Lower leg skin (tissue), 4 donors: ENCODE results near the gene NCOR2. TPM values are rescaled to one million over a fixed set of nuclear protein-coding genes. Genes with fewer than 3 reads are reported as not detected.
"Not testable (repeated sequence)": the region's sequence is repeated elsewhere in the genome, so short reads cannot be mapped to it uniquely, and the experiment has no call there.

Experiments used
- DNase-seq, 2 donors: peaks; one replicate each; pipeline ENCODE4 v3.0.0-alpha.2; 2019; ENCODE audit warnings: low spot score in 2 of 2
- H3K4me3 ChIP-seq: fragments of 200-600 bp; sonication (generic); 2 replicates; pipeline ENCODE4 v1.5.1; 2017; ENCODE audit warnings: mild to moderate bottlenecking, low read depth; ENCODE audit not compliant: poor library complexity, severe bottlenecking
- CTCF ChIP-seq, 3 donors: fragments of 450-650 bp; IDR thresholded peaks; one replicate each; pipeline ENCODE4 v1.5.1; 2016; ENCODE audit warnings: antibody characterized with exemption in 3 of 3, mild to moderate bottlenecking in 3 of 3, moderate library complexity in 2 of 3
- POLR2A ChIP-seq, 2 donors: fragments of 450-650 bp; IDR thresholded peaks; one replicate each; pipeline ENCODE4 v1.6.1; 2016 to 2017; ENCODE audit warnings: antibody characterized with exemption in 2 of 2, mild to moderate bottlenecking in 1 of 2, moderate library complexity in 1 of 2
- WGBS, 2 donors: methylation state at CpG; one replicate each; pipeline ENCODE4 v1.1.5; 2018; 5-methylcytosine and 5-hydroxymethylcytosine counted together
- intact Hi-C: fragments of 100-400 bp; cut with DNase I; formaldehyde crosslinking; loops from one replicate; pipeline ENCODE4 v1.15.0; 2023; ENCODE audit warnings: low total_unique reads
- total RNA-seq, 4 donors: library from RNA; depleted of rRNA; stranded (reverse); fragments of >200 nt; gene quantifications; one replicate each; pipeline ENCODE4 v1.1.0, GENCODE V29; 2016

Gene NCOR2
- total RNA-seq, 4 donors from 2014 or later = 92.1 to 262 (median 137) TPM

DNA sequence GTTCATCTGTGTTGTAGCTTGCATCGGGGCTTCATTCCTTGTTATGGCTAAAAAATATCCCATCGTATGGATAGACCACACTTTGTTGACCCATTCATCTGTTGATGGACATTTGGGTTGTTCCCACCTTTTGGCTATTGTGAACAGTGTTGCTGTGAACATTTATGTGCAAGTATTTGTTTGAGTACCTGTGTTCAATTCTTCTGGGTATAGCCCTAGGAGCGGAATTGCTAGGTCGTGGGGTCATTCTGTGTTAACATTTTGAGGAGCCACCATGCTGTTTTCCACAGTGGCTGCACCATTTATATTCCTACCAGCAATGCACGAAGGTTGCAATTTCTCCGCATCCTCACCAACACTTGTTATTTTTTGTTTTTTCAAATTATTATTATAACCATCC lies 23.0 kb upstream of the NCOR2 start:
- intact Hi-C loops = no loop called here
- WGBS, 2 donors = 88 to 95% methylated on average over 6 of the region's 6 CpGs
- no peak overlapping the region for H3K4me3 ChIP-seq
- TF ChIP-seq CTCF (IDR thresholded peaks at IDR 0.05) (no peak), POLR2A (IDR thresholded peaks at IDR 0.05) (no peak)
- DNase-seq = no peak

GRCh38 chr12:124588751-124589267 lies 21.4 kb upstream of the NCOR2 start:
- TF ChIP-seq POLR2A (IDR thresholded peaks at IDR 0.05) = no peak
- TF ChIP-seq CTCF (IDR thresholded peaks at IDR 0.05) = no peak
- intact Hi-C loops = no loop called here
- peak; percentile 77 to 92 for DNase-seq
- H3K4me3 ChIP-seq = no peak overlapping the region
- WGBS, 2 donors = 13 to 14% methylated on average over 9 of the region's 9 CpGs

- intact Hi-C loops = no loop called here
- TF ChIP-seq CTCF (IDR thresholded peaks at IDR 0.05) = no peak
- no peak for TF ChIP-seq POLR2A (IDR thresholded peaks at IDR 0.05)
- 78 to 80% methylated on average over 4 of the region's 4 CpGs for WGBS, 2 donors
- H3K4me3 ChIP-seq = no peak overlapping the region
- no peak for DNase-seq
Observed at GRCh38 chr12:124588018-124588634, 20.7 kb upstream of the NCOR2 start.

GRCh38 chr12:124586756-124587155 lies 19.3 kb upstream of the NCOR2 start:
- DNase-seq = no peak
- intact Hi-C loops = no loop called here
- 72 to 75% methylated on average over 11 of the region's 11 CpGs for WGBS, 2 donors

DNA sequence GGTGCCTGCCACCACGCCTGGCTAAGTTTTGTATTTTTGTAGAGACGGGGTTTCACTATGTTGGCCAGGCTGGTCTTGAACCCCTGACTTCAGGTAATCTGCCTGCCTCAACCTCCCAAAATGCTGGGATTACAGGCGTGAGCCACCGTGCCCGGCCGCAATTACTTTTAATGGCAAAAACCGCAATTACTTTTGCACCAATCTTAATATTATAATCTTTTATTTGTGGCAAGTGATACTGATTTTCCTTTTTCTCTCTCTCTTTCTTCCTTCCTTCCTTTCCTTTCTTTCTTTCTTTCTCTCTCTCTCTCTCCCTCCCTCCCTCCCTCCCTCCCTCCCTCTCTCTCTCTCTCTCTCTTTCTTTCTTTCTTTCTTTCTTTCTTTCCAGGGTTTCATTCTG lies 17.1 kb upstream of the NCOR2 start:
- WGBS, 2 donors = 93 to 95% methylated on average over 7 of the region's 7 CpGs
- H3K4me3 ChIP-seq, intact Hi-C loops, DNase-seq: not testable (repeated sequence)

More at GRCh38 chr12:124586756-124587155, 19.3 kb upstream of the NCOR2 start:
- no peak overlapping the region for H3K4me3 ChIP-seq
- TF ChIP-seq CTCF (IDR thresholded peaks at IDR 0.05) = no peak
- TF ChIP-seq POLR2A (IDR thresholded peaks at IDR 0.05) = no peak

- WGBS, 2 donors = 95 to 96% methylated on average over 10 of the region's 10 CpGs
- no peak overlapping the region for H3K4me3 ChIP-seq
- TF ChIP-seq CTCF (IDR thresholded peaks at IDR 0.05) = no peak
- TF ChIP-seq POLR2A (IDR thresholded peaks at IDR 0.05) = no peak
- intact Hi-C loops = no loop called here
- DNase-seq = no peak
Observed at GRCh38 chr12:124583854-124584253, 16.4 kb upstream of the NCOR2 start.
